Panc1 (cell line): Measurements from ENCODE around the gene SLC7A14. TPM values are rescaled to one million over a fixed set of nuclear protein-coding genes. Genes with fewer than 3 reads are reported as not detected.

Experiments
- ATAC-seq: fragments of 200-7000 bp; cut with Tn5 transposase; 2 replicates; pipeline ENCODE4 v1.9.1; 2020; ENCODE audit warnings: mild to moderate bottlenecking, moderate library complexity
- BruUV-seq: library from RNA; stranded (reverse); fragments of 400-500 nt; replicated peaks from 2 replicates; lab custom pipeline; 2021; lab: Mats Ljungman, UMichigan
- CTCF ChIA-PET: fragments of 300-600 bp; sonication (Branson Sonifier 250); formaldehyde crosslinking; loops from one replicate; lab custom pipeline; 2022; ENCODE audit warnings: antibody characterized with exemption; lab: Charles Lee
- POLR2A ChIA-PET: fragments of 300-600 bp; sonication (Branson Sonifier 250); formaldehyde crosslinking; loops from one replicate; lab custom pipeline; 2022; ENCODE audit warnings: antibody characterized with exemption; lab: Charles Lee
- DNase-seq: peaks from one replicate; pipeline ENCODE4 v3.0.0-alpha.2; 2010; ENCODE audit warnings: low read depth, low spot score
- H3K27ac ChIP-seq: 2 replicates; pipeline ENCODE4 v1.5.1; 2011; ENCODE audit warnings: mild to moderate bottlenecking, low read length, inconsistent platforms
- H3K27me3 ChIP-seq: fragments of 200-500 bp; sonication (Bioruptor generic); 2 replicates; pipeline ENCODE4 v1.6.0; 2014; ENCODE audit warnings: low read length, inconsistent platforms; ENCODE audit not compliant: control insufficient read depth, insufficient read depth
- H3K36me3 ChIP-seq: fragments of 200-500 bp; sonication (Bioruptor generic); 2 replicates; pipeline ENCODE4 v1.5.1; 2014; ENCODE audit warnings: inconsistent platforms, mild to moderate bottlenecking, low read length, moderate library complexity; ENCODE audit not compliant: control insufficient read depth, insufficient read depth
- H3K4me1 ChIP-seq: 2 replicates; pipeline ENCODE4 v1.5.1; 2011; ENCODE audit warnings: inconsistent platforms, mild to moderate bottlenecking, low read length, moderate library complexity; ENCODE audit not compliant: control insufficient read depth, insufficient read depth
- H3K4me3 ChIP-seq, 2 experiments: 2 replicates each; pipeline ENCODE4 v1.5.1; 2011 to 2012; ENCODE audit warnings: low read depth in 2 of 2, low read length in 2 of 2, mild to moderate bottlenecking in 2 of 2, inconsistent platforms in 1 of 2, moderate library complexity in 1 of 2
- H3K9me3 ChIP-seq: fragments of 200-500 bp; sonication (Bioruptor generic); 2 replicates; pipeline ENCODE4 v1.5.1; 2014; ENCODE audit warnings: low read depth, mild to moderate bottlenecking, inconsistent platforms, low read length, moderate library complexity; ENCODE audit not compliant: control insufficient read depth, insufficient read depth
- CTCF ChIP-seq: fragments of 450-650 bp; IDR thresholded peaks from 2 replicates; pipeline ENCODE4 v1.5.1; 2017; ENCODE audit warnings: mild to moderate bottlenecking
- POLR2AphosphoS5 ChIP-seq: IDR thresholded peaks from 2 replicates; pipeline ENCODE4 v1.6.1; 2012; ENCODE audit warnings: mild to moderate bottlenecking, low read depth, low read length, moderate library complexity
- REST ChIP-seq, 2 experiments: IDR thresholded peaks; 2 replicates each; pipeline ENCODE4 v1.6.1; 2011 to 2012; ENCODE audit warnings: low read depth in 2 of 2, control low read depth in 1 of 2, low read length in 1 of 2, mild to moderate bottlenecking in 1 of 2, moderate library complexity in 1 of 2; ENCODE audit not compliant: insufficient read depth in 1 of 2
- SIN3A ChIP-seq: IDR thresholded peaks from 2 replicates; pipeline ENCODE4 v1.6.1; 2012; ENCODE audit warnings: low read depth, mild to moderate bottlenecking, low read length, moderate library complexity, borderline replicate concordance; ENCODE audit not compliant: insufficient read depth
- TCF7L2 ChIP-seq: IDR thresholded peaks from 2 replicates; pipeline ENCODE4 v1.6.1; 2011; ENCODE audit warnings: mild to moderate bottlenecking, low read depth, low read length, inconsistent platforms
- in situ Hi-C: cut with HindIII; loops from 2 replicates; pipeline ENCODE4 v1.10.0; 2016; ENCODE audit warnings: low sequenced_read_pairs, low pct_unique_long_range_greater_than_20kb
- intact Hi-C: fragments of 100-400 bp; cut with micrococcal nuclease; formaldehyde crosslinking; loops from one replicate; pipeline ENCODE4 v1.10.0; 2022; ENCODE audit not compliant: unreplicated experiment
- total RNA-seq: library from RNA; stranded (reverse); gene quantifications from one replicate; pipeline ENCODE4 v1.2.1, GENCODE V29; 2021; ENCODE audit not compliant: unreplicated experiment

SLC7A14 gene
- total RNA-seq, 1 experiment from 2014 or later: not detected

GRCh38 chr3:170560717-170561382 is 25.0 kb downstream of the SLC7A14 start:
- Histone ChIP-seq H3K4me3 (no peak overlapping the region), H3K4me1 (no peaks in the 10 kb centered on the region), H3K27me3 (no peaks in the 10 kb centered on the region; the same call in 1 of the 2 replicates), H3K9me3 (no peaks in the 10 kb centered on the region), H3K27ac (no peak overlapping the region), H3K36me3 (no peaks in the 10 kb centered on the region)
- no peak for TF ChIP-seq SIN3A
- TF ChIP-seq REST (IDR thresholded peaks at IDR 0.05; ENCODE audit: insufficient read depth in 1 of 2, low read depth in 2 of 2, low read length in 1 of 2): no peak
- no peak for TF ChIP-seq TCF7L2
- no peak for TF ChIP-seq CTCF
- no peak for TF ChIP-seq POLR2AphosphoS5
- DNase-seq: no peak
- CTCF ChIA-PET: no interaction called here
- intact Hi-C loops: no loop called here
- no peak for ATAC-seq
- BruUV-seq: no TSS peak
- POLR2A ChIA-PET: no interaction called here
- in situ Hi-C loops: no loop called here

GRCh38 chr3:170560296-170560695 is 25.6 kb downstream of the SLC7A14 start:
- Histone ChIP-seq H3K9me3 (no peaks in the 10 kb centered on the region), H3K36me3 (no peaks in the 10 kb centered on the region), H3K27me3 (no peaks in the 10 kb centered on the region; the same call in 1 of the 2 replicates), H3K4me1 (no peaks in the 10 kb centered on the region), H3K27ac (no peak overlapping the region), H3K4me3 (no peak overlapping the region)
- intact Hi-C loops (no loop called here), in situ Hi-C loops (no loop called here)
- ATAC-seq: no peak
- BruUV-seq: no TSS peak
- POLR2A ChIA-PET: no interaction called here
- CTCF ChIA-PET: no interaction called here
- TF ChIP-seq SIN3A (no peak), REST (IDR thresholded peaks at IDR 0.05; ENCODE audit: insufficient read depth in 1 of 2, low read depth in 2 of 2, low read length in 1 of 2) (no peak), TCF7L2 (no peak), CTCF (no peak), POLR2AphosphoS5 (no peak)
- no peak for DNase-seq
